Stimulated activated effector memory CD8-positive, alpha-beta T cell treated with anti-CD3 and anti-CD28 coated beads, Interleukin-12 subunit alpha, Interleukin-12 subunit beta, amount 100 ng/mL, for 72 hours (primary cell): ENCODE measurements around the gene ADAM12.

Experiments
- ATAC-seq: fragments of 150-1000 bp; cut with Tn5 transposase; 2 replicates; pipeline ENCODE4 v1.10.0; 2021
- DNase-seq, 2 donors: peaks; one replicate each; pipeline ENCODE4 v3.0.0; 2021 to 2022; ENCODE audit warnings: low spot score in 2 of 2
- H3K27ac Mint-ChIP-seq: one replicate; pipeline ENCODE4 v1.8.0; 2022; ENCODE audit warnings: mild to moderate bottlenecking, mixed read lengths
- H3K36me3 Mint-ChIP-seq: one replicate; pipeline ENCODE4 v1.8.0; 2022; ENCODE audit warnings: mild to moderate bottlenecking, mixed read lengths
- H3K4me1 Mint-ChIP-seq: one replicate; pipeline ENCODE4 v1.8.0; 2022; ENCODE audit warnings: mixed read lengths
- H3K4me3 Mint-ChIP-seq: one replicate; pipeline ENCODE4 v1.8.0; 2022; ENCODE audit warnings: mild to moderate bottlenecking, mixed read lengths
- H3K9me3 Mint-ChIP-seq: one replicate; pipeline ENCODE4 v1.8.0; 2022; ENCODE audit warnings: mixed read lengths

ADAM12 gene

GRCh38 chr10:126286256-126286780 is 102.0 kb downstream of the ADAM12 start:
- H3K36me3 Mint-ChIP-seq = peaks cover 5% of the 10 kb centered on the region
- H3K9me3 Mint-ChIP-seq = no peaks in the 10 kb centered on the region
- no peak overlapping the region for H3K4me3 Mint-ChIP-seq
- H3K27ac Mint-ChIP-seq = no peak overlapping the region
- ATAC-seq (no peak), DNase-seq (no peak)
- H3K4me1 Mint-ChIP-seq = peaks cover 16% of the 10 kb centered on the region

- Mint-ChIP-seq H3K36me3 (peaks cover 5% of the 10 kb centered on the region), H3K27ac (no peak overlapping the region), H3K4me1 (peaks cover 11% of the 10 kb centered on the region), H3K4me3 (no peak overlapping the region), H3K9me3 (no peaks in the 10 kb centered on the region)
- DNase-seq = no peak
- no peak for ATAC-seq
Measured at GRCh38 chr10:126283307-126283706, 105.0 kb downstream of the ADAM12 start.

- Mint-ChIP-seq H3K36me3 (peaks cover 12% of the 10 kb centered on the region), H3K4me1 (no peaks in the 10 kb centered on the region), H3K4me3 (no peak overlapping the region), H3K27ac (no peak overlapping the region), H3K9me3 (no peaks in the 10 kb centered on the region)
- ATAC-seq (no peak), DNase-seq (no peak)
Measured at GRCh38 chr10:126278851-126279250, 109.4 kb downstream of the ADAM12 start.

- no peaks in the 10 kb centered on the region for H3K4me1 Mint-ChIP-seq
- DNase-seq = no peak
- peaks cover 12% of the 10 kb centered on the region for H3K36me3 Mint-ChIP-seq
- no peaks in the 10 kb centered on the region for H3K9me3 Mint-ChIP-seq
- no peak overlapping the region for H3K27ac Mint-ChIP-seq
- no peak overlapping the region for H3K4me3 Mint-ChIP-seq
- ATAC-seq = no peak
Measured at GRCh38 chr10:126277181-126277580, 111.1 kb downstream of the ADAM12 start.

GRCh38 chr10:126272526-126272925 is 115.8 kb downstream of the ADAM12 start:
- Mint-ChIP-seq H3K27ac (no peak overlapping the region), H3K4me3 (no peak overlapping the region), H3K9me3 (no peaks in the 10 kb centered on the region), H3K36me3 (peaks cover 5% of the 10 kb centered on the region), H3K4me1 (peaks cover 8% of the 10 kb centered on the region)
- DNase-seq = no peak
- no peak for ATAC-seq

GRCh38 chr10:126270111-126270510 is 118.2 kb downstream of the ADAM12 start:
- Mint-ChIP-seq H3K9me3 (no peaks in the 10 kb centered on the region), H3K36me3 (no peaks in the 10 kb centered on the region), H3K4me1 (peaks cover 18% of the 10 kb centered on the region), H3K4me3 (no peak overlapping the region), H3K27ac (no peak overlapping the region)
- no peak for ATAC-seq
- DNase-seq = no peak

- H3K27ac Mint-ChIP-seq = no peak overlapping the region
Measured at GRCh38 chr10:126268013-126268920, 120.0 kb downstream of the ADAM12 start.

GRCh38 chr10:126264102-126265018 is 123.9 kb downstream of the ADAM12 start:
- no peak overlapping the region for H3K27ac Mint-ChIP-seq

More at GRCh38 chr10:126268013-126268920, 120.0 kb downstream of the ADAM12 start:
- H3K9me3 Mint-ChIP-seq = no peaks in the 10 kb centered on the region
- H3K4me3 Mint-ChIP-seq = no peak overlapping the region
- H3K4me1 Mint-ChIP-seq = peaks cover 18% of the 10 kb centered on the region
- ATAC-seq (peak; percentile 42), DNase-seq (no peak)
- no peaks in the 10 kb centered on the region for H3K36me3 Mint-ChIP-seq

GRCh38 chr10:126263006-126263676 is 125.1 kb downstream of the ADAM12 start:
- H3K36me3 Mint-ChIP-seq = no peaks in the 10 kb centered on the region
- H3K4me1 Mint-ChIP-seq = peaks cover 20% of the 10 kb centered on the region
- DNase-seq (no peak), ATAC-seq (no peak)
- H3K27ac Mint-ChIP-seq = no peak overlapping the region
- no peak overlapping the region for H3K4me3 Mint-ChIP-seq
- no peaks in the 10 kb centered on the region for H3K9me3 Mint-ChIP-seq

More at GRCh38 chr10:126264102-126265018, 123.9 kb downstream of the ADAM12 start:
- DNase-seq (no peak), ATAC-seq (no peak)
- Mint-ChIP-seq H3K9me3 (no peaks in the 10 kb centered on the region), H3K36me3 (no peaks in the 10 kb centered on the region), H3K4me3 (no peak overlapping the region), H3K4me1 (peaks cover 18% of the 10 kb centered on the region)

GRCh38 chr10:126262233-126262838 is 125.9 kb downstream of the ADAM12 start:
- Mint-ChIP-seq H3K4me1 (peaks cover 18% of the 10 kb centered on the region), H3K9me3 (no peaks in the 10 kb centered on the region), H3K4me3 (no peak overlapping the region), H3K27ac (no peak overlapping the region), H3K36me3 (no peaks in the 10 kb centered on the region)
- DNase-seq = no peak
- ATAC-seq = no peak

GRCh38 chr10:126259760-126260479 is 128.4 kb downstream of the ADAM12 start:
- H3K36me3 Mint-ChIP-seq = no peaks in the 10 kb centered on the region
- no peak overlapping the region for H3K27ac Mint-ChIP-seq
- DNase-seq (no peak), ATAC-seq (peak; percentile 40)
- no peak overlapping the region for H3K4me3 Mint-ChIP-seq
- peaks cover 9% of the 10 kb centered on the region for H3K4me1 Mint-ChIP-seq
- H3K9me3 Mint-ChIP-seq = no peaks in the 10 kb centered on the region

GRCh38 chr10:126256864-126257263 is 131.4 kb downstream of the ADAM12 start:
- Mint-ChIP-seq H3K27ac (no peak overlapping the region), H3K4me1 (peaks cover 10% of the 10 kb centered on the region), H3K4me3 (no peak overlapping the region), H3K36me3 (peaks cover 9% of the 10 kb centered on the region), H3K9me3 (peaks cover 3% of the 10 kb centered on the region)
- no peak for DNase-seq
- ATAC-seq = no peak

- no peak for DNase-seq
- H3K4me3 Mint-ChIP-seq = no peak overlapping the region
- H3K27ac Mint-ChIP-seq = no peak overlapping the region
- H3K9me3 Mint-ChIP-seq = peaks cover 11% of the 10 kb centered on the region
- H3K36me3 Mint-ChIP-seq = peaks cover 10% of the 10 kb centered on the region
- no peak for ATAC-seq
- peaks cover 17% of the 10 kb centered on the region for H3K4me1 Mint-ChIP-seq
Measured at GRCh38 chr10:126255313-126255712, 133.0 kb downstream of the ADAM12 start.

GRCh38 chr10:126253611-126253998 is 134.7 kb downstream of the ADAM12 start:
- Mint-ChIP-seq H3K4me3 (no peak overlapping the region), H3K4me1 (peaks cover 13% of the 10 kb centered on the region), H3K27ac (no peak overlapping the region), H3K9me3 (peaks cover 11% of the 10 kb centered on the region), H3K36me3 (peaks cover 10% of the 10 kb centered on the region)
- ATAC-seq (no peak), DNase-seq (no peak)
